COLO829 (cell line): ENCODE measurements around the gene XPO4.
"Not testable (repeated sequence)": the region's sequence is repeated elsewhere in the genome, so short reads cannot be mapped to it uniquely, and the experiment has no call there.

Experiments used
- DNase-seq: peaks from one replicate; pipeline ENCODE4 v3.0.0; 2012; ENCODE audit warnings: low spot score

Gene XPO4

DNA sequence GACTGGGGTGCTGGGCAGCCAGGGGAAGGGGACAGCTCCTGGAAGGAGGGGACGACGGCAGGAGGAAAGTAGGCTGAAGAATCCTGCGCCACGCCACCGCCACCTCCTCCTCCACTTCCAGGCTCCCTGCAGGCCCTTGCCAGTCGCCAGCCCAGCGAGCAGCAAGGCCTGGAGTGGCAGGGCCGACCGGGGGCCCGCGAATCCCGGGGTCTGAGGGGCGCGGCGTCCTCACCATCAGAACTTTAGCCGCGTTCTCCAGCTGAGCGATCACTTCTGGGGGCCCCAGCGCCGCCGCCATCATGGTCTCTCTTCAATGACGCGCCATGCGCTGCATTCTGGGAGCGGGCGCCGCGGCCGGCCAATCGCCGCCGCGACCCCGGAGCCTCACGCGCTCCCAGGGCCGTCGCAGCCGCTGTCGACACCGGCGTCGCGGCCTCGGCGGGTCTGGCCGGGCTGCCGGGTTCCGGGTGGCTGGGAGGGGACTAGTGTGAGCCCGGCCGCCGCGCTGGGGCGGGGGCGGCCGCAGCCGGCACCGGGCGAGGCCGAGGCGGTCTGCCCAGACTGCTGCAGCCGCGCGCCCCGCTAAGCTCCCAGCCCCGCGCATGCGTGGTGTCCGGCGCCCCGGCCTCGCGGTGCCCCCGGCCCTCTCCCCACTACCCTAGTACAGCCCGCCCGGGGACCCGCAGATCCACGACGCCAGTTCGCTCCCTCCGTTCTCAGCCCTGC, at the start of gene XPO4:
TSS of gene XPO4 (minus strand) at position 309 of the 726 bp plus-strand sequence. CDS start at position 301, 8 bp downstream.
- DNase-seq = peak; percentile 59

DNA sequence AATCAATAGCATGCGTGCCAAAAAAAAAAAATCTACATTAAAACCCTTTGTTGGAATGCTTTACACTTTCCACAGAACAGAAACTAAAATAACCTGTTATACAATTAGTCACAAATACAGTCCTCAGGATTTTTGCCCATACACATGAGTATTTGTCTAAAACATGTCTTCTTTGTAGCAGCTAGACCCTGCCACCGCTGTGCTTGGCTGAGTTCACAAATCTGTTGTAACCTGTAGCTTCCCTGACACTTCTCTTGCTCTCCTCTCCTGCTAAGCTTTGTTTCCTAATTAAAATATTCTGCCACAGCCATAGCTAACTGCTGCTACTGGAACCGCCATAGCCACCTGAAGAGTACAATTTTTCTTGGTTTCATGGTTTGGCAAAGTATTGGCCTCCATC, 45.5 kb upstream of the XPO4 start:
- not testable (repeated sequence) for DNase-seq

DNA sequence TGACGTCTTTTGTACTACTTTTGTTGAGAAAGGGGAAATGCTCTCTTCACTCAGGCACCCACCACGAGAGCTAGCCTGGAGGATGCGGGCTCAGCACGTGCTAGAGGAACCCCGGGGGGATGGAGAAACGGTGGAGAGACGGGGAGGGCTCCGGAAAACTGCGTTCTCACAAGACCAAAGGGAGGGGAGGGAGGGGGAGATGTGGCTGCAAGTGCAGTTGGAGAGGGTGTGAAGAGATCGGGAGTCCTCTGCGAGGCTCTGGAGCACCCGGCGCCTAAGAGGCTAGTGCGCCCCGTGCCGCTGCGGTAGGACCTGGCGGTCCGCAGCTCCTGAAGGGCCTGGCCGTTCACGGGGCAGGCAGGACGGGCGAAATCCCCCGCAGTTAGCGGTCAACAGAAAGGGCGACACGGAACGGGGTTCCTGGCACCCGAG, 43.4 kb upstream of the XPO4 start:
- no peak for DNase-seq

GRCh38 chr13:20942938-20943559, 40.5 kb upstream of the XPO4 start:
- DNase-seq = no peak

DNA sequence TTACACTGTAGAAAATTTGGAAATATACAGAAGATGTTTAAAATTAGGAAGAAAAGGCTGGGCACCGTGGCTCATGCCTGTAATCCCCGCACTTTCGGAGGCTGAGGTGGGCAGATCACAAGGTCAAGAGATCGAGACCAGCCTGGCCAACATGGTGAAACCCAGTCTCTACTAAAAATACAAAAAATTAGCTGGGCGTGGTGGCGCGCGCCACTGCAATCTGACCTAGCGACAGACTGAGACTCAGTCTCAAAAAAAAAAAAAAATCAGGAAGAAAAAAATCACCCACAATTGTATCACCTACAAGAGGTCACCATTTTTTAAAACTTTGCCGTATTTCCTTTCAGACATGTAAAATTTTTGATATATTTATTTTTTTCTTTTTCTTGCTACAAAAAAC, 38.0 kb upstream of the XPO4 start:
- DNase-seq = not testable (repeated sequence)

- no peak for DNase-seq
These were observed 37.5 kb upstream of the XPO4 start for GRCh38 chr13:20940083-20940482.

GRCh38 chr13:20939662-20940061, 37.1 kb upstream of the XPO4 start:
- DNase-seq = no peak

- no peak for DNase-seq
These were observed 35.8 kb upstream of the XPO4 start for GRCh38 chr13:20938302-20938701.

DNA sequence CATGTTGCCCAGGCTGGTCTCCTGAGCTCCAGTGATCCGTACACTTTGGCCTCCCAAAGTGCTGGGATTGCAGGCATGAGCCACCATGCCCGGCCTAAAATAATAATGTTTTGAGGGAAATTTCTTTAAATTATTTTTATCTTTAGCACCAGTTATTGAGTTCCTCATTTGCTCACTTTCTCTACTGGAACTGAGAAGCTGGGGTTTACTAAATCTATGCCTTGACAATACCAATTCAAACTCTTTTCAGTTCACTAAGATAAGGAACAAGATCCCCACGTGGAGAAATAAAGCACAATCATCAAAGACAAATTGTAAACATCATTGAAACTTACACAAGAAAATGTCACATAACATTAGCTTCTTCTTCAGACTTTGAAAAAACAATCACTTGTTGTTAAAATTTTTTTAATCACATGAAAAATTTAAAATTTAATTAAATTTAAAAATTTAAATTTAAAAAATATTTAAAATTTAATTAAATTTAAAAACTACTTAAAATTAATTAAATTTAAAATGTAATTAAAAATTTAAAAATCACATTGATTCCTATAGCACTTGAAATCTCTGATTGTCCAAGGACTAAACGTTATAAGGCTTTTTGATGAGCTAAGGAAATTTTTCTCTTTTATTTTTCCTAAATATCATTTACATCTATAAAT, 25.2 kb upstream of the XPO4 start:
- no peak for DNase-seq

- not testable (repeated sequence) for DNase-seq
These were observed 22.8 kb upstream of the XPO4 start for GRCh38 chr13:20925395-20925790.

DNA sequence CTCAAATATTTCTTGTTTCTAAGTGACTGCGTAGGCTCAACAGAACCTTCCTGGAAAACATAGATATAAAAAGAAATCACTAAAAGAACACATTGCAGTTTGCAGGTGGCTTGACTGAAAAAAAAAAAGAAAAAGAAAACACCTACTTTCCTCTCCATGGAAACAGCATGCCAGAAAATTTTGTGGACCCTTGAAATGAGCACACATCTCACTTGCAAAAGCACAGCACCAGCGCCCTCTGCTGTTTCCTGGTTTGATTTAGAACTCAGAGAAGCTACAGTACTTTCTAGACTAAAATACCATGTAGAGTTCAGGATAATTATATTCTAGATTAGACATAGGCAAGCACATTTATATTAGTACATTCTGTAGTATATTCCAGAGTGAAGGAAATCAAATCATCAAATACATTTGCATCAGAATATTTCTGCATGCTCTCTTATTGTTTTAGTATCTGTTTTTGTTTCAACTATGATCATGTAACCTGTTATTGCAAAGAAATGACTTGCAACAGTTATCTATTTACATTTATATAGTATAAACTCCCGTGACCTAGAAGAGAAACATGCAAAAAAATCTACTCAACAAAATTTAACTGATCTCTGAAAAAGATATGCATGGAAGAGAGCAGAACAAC, 22.3 kb upstream of the XPO4 start:
- peak; percentile 53 for DNase-seq

GRCh38 chr13:20923272-20923671, 20.7 kb upstream of the XPO4 start:
- DNase-seq = no peak

DNA sequence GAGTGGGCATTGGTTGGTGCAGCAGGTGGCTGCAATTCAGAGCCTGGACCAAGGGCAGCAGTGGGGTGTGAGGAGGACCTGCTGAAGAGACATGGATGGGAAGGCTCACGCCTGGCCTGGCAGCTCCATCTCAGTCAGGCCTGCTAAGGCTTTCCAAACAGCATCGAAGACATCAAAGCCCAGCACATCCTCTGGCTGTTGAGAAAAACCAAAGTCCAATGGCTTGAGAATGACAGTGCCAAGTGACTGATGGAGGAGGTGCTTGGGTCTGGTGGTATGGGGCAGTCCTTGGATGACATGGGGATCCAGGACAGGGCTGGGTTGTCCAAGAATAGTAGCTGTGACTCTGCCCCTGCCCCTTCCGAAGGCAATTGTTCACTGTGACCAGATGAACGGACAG, 19.0 kb upstream of the XPO4 start:
- no peak for DNase-seq

- not testable (repeated sequence) for DNase-seq
These were observed 13.1 kb upstream of the XPO4 start for GRCh38 chr13:20915676-20916075.

GRCh38 chr13:20911037-20911436, 8.5 kb upstream of the XPO4 start:
- no peak for DNase-seq

- DNase-seq = no peak
These were observed 6.4 kb upstream of the XPO4 start for GRCh38 chr13:20908714-20909497.

- no peak for DNase-seq
These were observed 2.4 kb upstream of the XPO4 start for GRCh38 chr13:20904908-20905307.

GRCh38 chr13:20903164-20903475, 574 bp upstream of the XPO4 start:
- no peak for DNase-seq

GRCh38 chr13:20901668-20902437, 693 bp downstream of the XPO4 start:
- DNase-seq = peak; percentile 35

- DNase-seq = no peak
These were observed 8.3 kb downstream of the XPO4 start for GRCh38 chr13:20894245-20894644.

GRCh38 chr13:20891768-20892167, 10.8 kb downstream of the XPO4 start:
- no peak for DNase-seq
